ENCODE data around the gene TMEM33.

The TMEM33 gene

GRCh38 chr4:42008011-42008786, 73.0 kb downstream of the TMEM33 start:
- no peak for DNase-seq

Measured in activated T-cell treated with anti-CD3 and anti-CD28 coated beads, Interleukin-2, amount 50 U/mL, for 48 hours (primary cell).